MM.1S (cell line): ENCODE data around the gene CSNK1D.

ENCODE experiments used
- DNase-seq: peaks from one replicate; pipeline ENCODE4 v3.0.0-alpha.2; 2015
- H2AFZ ChIP-seq: fragments of 300-600 bp; sonication (generic); 2 replicates; pipeline ENCODE4 v1.6.0; 2016; ENCODE audit warnings: antibody characterized with exemption, low read length
- H3F3A ChIP-seq: fragments of 300-600 bp; sonication (generic); 2 replicates; pipeline ENCODE4 v1.6.1; 2016; ENCODE audit warnings: mild to moderate bottlenecking, antibody characterized with exemption, low read length, moderate library complexity, mixed read lengths; ENCODE audit not compliant: insufficient read depth
- H3K27ac ChIP-seq: fragments of 300-600 bp; sonication (generic); 2 replicates; pipeline ENCODE4 v1.5.1; 2016; ENCODE audit warnings: mild to moderate bottlenecking, low read length
- H3K27me3 ChIP-seq: fragments of 300-600 bp; sonication (generic); replicated peaks from 2 replicates; pipeline ENCODE4 v1.6.0; 2016; ENCODE audit warnings: low read length; ENCODE audit not compliant: insufficient read depth
- H3K36me3 ChIP-seq: fragments of 300-600 bp; sonication (generic); replicated peaks from 2 replicates; pipeline ENCODE4 v1.6.1; 2016; ENCODE audit warnings: mild to moderate bottlenecking, low read length, mixed read lengths; ENCODE audit not compliant: insufficient read depth
- H3K4me1 ChIP-seq: fragments of 300-600 bp; sonication (generic); 2 replicates; pipeline ENCODE4 v1.6.1; 2016; ENCODE audit warnings: low read length, mixed read lengths
- H3K4me2 ChIP-seq: fragments of 300-600 bp; sonication (generic); 2 replicates; pipeline ENCODE4 v1.6.0; 2016; ENCODE audit warnings: low read depth, low read length
- H3K4me3 ChIP-seq: fragments of 300-600 bp; sonication (generic); 2 replicates; pipeline ENCODE4 v1.5.1; 2016; ENCODE audit warnings: low read length, mixed read lengths
- H3K79me2 ChIP-seq: fragments of 300-600 bp; sonication (generic); 2 replicates; pipeline ENCODE4 v1.6.1; 2016; ENCODE audit warnings: mixed run types, low read length, mixed read lengths
- H3K9ac ChIP-seq: fragments of 300-600 bp; sonication (generic); 2 replicates; pipeline ENCODE4 v1.6.1; 2016; ENCODE audit warnings: low read length, mixed read lengths
- H3K9me2 ChIP-seq: fragments of 300-600 bp; sonication (generic); replicated peaks from 2 replicates; pipeline ENCODE4 v1.6.1; 2016; ENCODE audit warnings: mild to moderate bottlenecking, low read length, mixed read lengths; ENCODE audit not compliant: insufficient read depth
- H3K9me3 ChIP-seq: fragments of 300-600 bp; sonication (generic); replicated peaks from 2 replicates; pipeline ENCODE4 v1.6.1; 2016; ENCODE audit warnings: mild to moderate bottlenecking, low read length, mixed read lengths; ENCODE audit not compliant: insufficient read depth
- H4K20me1 ChIP-seq: fragments of 300-600 bp; sonication (generic); 2 replicates; pipeline ENCODE4 v1.6.1; 2016; ENCODE audit warnings: mild to moderate bottlenecking, low read length, moderate library complexity, mixed read lengths; ENCODE audit not compliant: insufficient read depth
- CTCF ChIP-seq: fragments of 300-600 bp; sonication (generic); IDR thresholded peaks from 2 replicates; pipeline ENCODE4 v1.5.1; 2016; ENCODE audit warnings: antibody characterized with exemption, low read length, mixed read lengths
- EZH2 ChIP-seq: fragments of 300-600 bp; sonication (generic); optimal IDR thresholded peaks from 2 replicates; pipeline ENCODE3; 2017; ENCODE audit warnings: low read depth, mild to moderate bottlenecking, antibody characterized with exemption, low read length, mixed read lengths
- EZH2phosphoT487 ChIP-seq: fragments of 300-600 bp; sonication (generic); IDR thresholded peaks from 2 replicates; pipeline ENCODE4 v1.6.1; 2018; ENCODE audit warnings: antibody characterized with exemption, low read length

Gene CSNK1D

GRCh38 chr17:82314727-82315605, 41.5 kb upstream of the CSNK1D start:
- Histone ChIP-seq H3K36me3 (no peaks in the 10 kb centered on the region), H3K4me3 (no peak overlapping the region), H3K9me2 (no peaks in the 10 kb centered on the region), H3K27me3 (peaks cover 39% of the 10 kb centered on the region), H3F3A (peaks cover 2% of the 10 kb centered on the region; the same call in 1 of the 2 replicates), H3K4me2 (no peak overlapping the region; the same call in 1 of the 2 replicates), H4K20me1 (no peaks in the 10 kb centered on the region), H3K4me1 (peaks cover 8% of the 10 kb centered on the region), H3K27ac (no peak overlapping the region), H3K9me3 (no peaks in the 10 kb centered on the region), H3K9ac (no peak overlapping the region), H2AFZ (no peak overlapping the region), H3K79me2 (no peaks in the 10 kb centered on the region)
- DNase-seq: no peak
- TF ChIP-seq EZH2 (no peak), EZH2phosphoT487 (no peak), CTCF (no peak)

GRCh38 chr17:82314012-82314726, 40.7 kb upstream of the CSNK1D start:
- peaks cover 8% of the 10 kb centered on the region for H3K4me1 ChIP-seq
- H3K9me3 ChIP-seq: no peaks in the 10 kb centered on the region
- no peak for TF ChIP-seq CTCF
- no peak for TF ChIP-seq EZH2phosphoT487
- no peak for TF ChIP-seq EZH2
- H3K9ac ChIP-seq: no peak overlapping the region
- no peaks in the 10 kb centered on the region for H3K79me2 ChIP-seq
- H3K27ac ChIP-seq: no peak overlapping the region
- H3F3A ChIP-seq: peaks cover 2% of the 10 kb centered on the region; the same call in 1 of the 2 replicates
- H3K27me3 ChIP-seq: peaks cover 45% of the 10 kb centered on the region
- DNase-seq: no peak
- H4K20me1 ChIP-seq: no peaks in the 10 kb centered on the region
- H3K9me2 ChIP-seq: no peaks in the 10 kb centered on the region
- no peak overlapping the region for H3K4me3 ChIP-seq
- H2AFZ ChIP-seq: no peak overlapping the region
- H3K36me3 ChIP-seq: no peaks in the 10 kb centered on the region
- H3K4me2 ChIP-seq: no peak overlapping the region

GRCh38 chr17:82313195-82314011, 39.9 kb upstream of the CSNK1D start:
- Histone ChIP-seq H3K4me2 (no peak overlapping the region), H2AFZ (no peak overlapping the region), H3K9me2 (no peaks in the 10 kb centered on the region), H3K27me3 (peaks cover 52% of the 10 kb centered on the region), H3K36me3 (no peaks in the 10 kb centered on the region), H3K27ac (no peak overlapping the region), H3K9ac (no peak overlapping the region), H3K9me3 (no peaks in the 10 kb centered on the region), H3K4me3 (no peak overlapping the region), H3F3A (no peaks in the 10 kb centered on the region), H4K20me1 (no peaks in the 10 kb centered on the region), H3K4me1 (peaks cover 8% of the 10 kb centered on the region), H3K79me2 (no peaks in the 10 kb centered on the region)
- TF ChIP-seq CTCF: no peak
- no peak for TF ChIP-seq EZH2phosphoT487
- TF ChIP-seq EZH2: no peak
- DNase-seq: no peak
